Lower leg skin (tissue), 4 donors: ENCODE measurements around the gene ZNF692. TPM values are rescaled to one million over a fixed set of nuclear protein-coding genes. Genes with fewer than 3 reads are reported as not detected.

Source experiments
- DNase-seq, 2 donors: peaks; one replicate each; pipeline ENCODE4 v3.0.0-alpha.2; 2019; ENCODE audit warnings: low spot score in 2 of 2
- H3K4me3 ChIP-seq: fragments of 200-600 bp; sonication (generic); 2 replicates; pipeline ENCODE4 v1.5.1; 2017; ENCODE audit warnings: mild to moderate bottlenecking, low read depth; ENCODE audit not compliant: poor library complexity, severe bottlenecking
- CTCF ChIP-seq, 3 donors: fragments of 450-650 bp; IDR thresholded peaks; one replicate each; pipeline ENCODE4 v1.5.1; 2016; ENCODE audit warnings: antibody characterized with exemption in 3 of 3, mild to moderate bottlenecking in 3 of 3, moderate library complexity in 2 of 3
- POLR2A ChIP-seq, 2 donors: fragments of 450-650 bp; IDR thresholded peaks; one replicate each; pipeline ENCODE4 v1.6.1; 2016 to 2017; ENCODE audit warnings: antibody characterized with exemption in 2 of 2, mild to moderate bottlenecking in 1 of 2, moderate library complexity in 1 of 2
- WGBS, 2 donors: methylation state at CpG; one replicate each; pipeline ENCODE4 v1.1.5; 2018; 5-methylcytosine and 5-hydroxymethylcytosine counted together
- intact Hi-C: fragments of 100-400 bp; cut with DNase I; formaldehyde crosslinking; loops from one replicate; pipeline ENCODE4 v1.15.0; 2023; ENCODE audit warnings: low total_unique reads
- total RNA-seq, 4 donors: library from RNA; depleted of rRNA; stranded (reverse); fragments of >200 nt; gene quantifications; one replicate each; pipeline ENCODE4 v1.1.0, GENCODE V29; 2016

The ZNF692 gene
- total RNA-seq, 4 donors from 2014 or later = 46.3 to 90.2 (median 65.2) TPM

DNA sequence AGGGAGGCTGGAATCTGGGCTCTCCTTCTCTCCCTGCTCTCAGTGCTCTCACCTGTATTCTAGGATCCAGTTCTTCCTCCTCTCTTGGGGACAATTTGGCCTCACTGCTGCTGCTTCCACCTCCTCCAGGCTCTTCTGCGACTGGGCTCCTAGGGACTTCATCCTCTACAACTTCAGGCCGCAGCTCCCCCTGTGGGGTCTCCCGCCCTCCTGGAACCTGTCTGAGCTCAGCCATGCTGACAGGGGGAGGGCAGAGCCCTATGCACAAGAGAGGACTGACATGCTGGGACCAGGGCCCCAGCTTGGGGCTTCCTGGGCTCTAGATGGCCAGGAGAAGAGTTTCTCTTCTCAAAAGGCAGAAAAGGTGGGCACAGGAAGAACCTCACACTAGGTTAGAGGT lies 34.2 kb downstream of the ZNF692 start:
- DNase-seq = peak in 1 of 2 donors; percentile 80
- WGBS, 2 donors = 96 to 97% methylated on average over 3 of the region's 3 CpGs
- intact Hi-C loops = no loop called here

GRCh38 chr1:248824301-248824700 lies 34.6 kb downstream of the ZNF692 start:
- no peak overlapping the region for H3K4me3 ChIP-seq
- peak in 1 of 2 donors; percentile 70 for DNase-seq
- intact Hi-C loops = no loop called here
- TF ChIP-seq CTCF (IDR thresholded peaks at IDR 0.05) (no peak), POLR2A (IDR thresholded peaks at IDR 0.05) (no peak)
- WGBS, 2 donors = 86 to 100% methylated on average over 1 of the region's 1 CpG

More for the DNA sequence above, 34.2 kb downstream of the ZNF692 start:
- TF ChIP-seq POLR2A (IDR thresholded peaks at IDR 0.05) (no peak), CTCF (IDR thresholded peaks at IDR 0.05) (no peak)
- H3K4me3 ChIP-seq = peak overlapping the region; percentile 86

- TF ChIP-seq POLR2A (IDR thresholded peaks at IDR 0.05) (no peak), CTCF (IDR thresholded peaks at IDR 0.05) (no peak)
- WGBS, 2 donors = 81 to 93% methylated on average over 2 of the region's 2 CpGs
- intact Hi-C loops = no loop called here
- DNase-seq = peak in 1 of 2 donors; percentile 56
- no peak overlapping the region for H3K4me3 ChIP-seq
These were observed 35.3 kb downstream of the ZNF692 start for GRCh38 chr1:248823517-248824001.

- WGBS, 2 donors = 85 to 87% methylated on average over 15 of the region's 15 CpGs
- intact Hi-C loops = no loop called here
- DNase-seq = peak; percentile 11 to 52
- TF ChIP-seq CTCF (IDR thresholded peaks at IDR 0.05) = no peak
- no peak for TF ChIP-seq POLR2A (IDR thresholded peaks at IDR 0.05)
- H3K4me3 ChIP-seq = no peak overlapping the region
These were observed 36.5 kb downstream of the ZNF692 start for GRCh38 chr1:248822148-248823032.

GRCh38 chr1:248821641-248822040 lies 37.2 kb downstream of the ZNF692 start:
- no peak overlapping the region for H3K4me3 ChIP-seq
- peak; percentile 10 to 61 for DNase-seq
- intact Hi-C loops = no loop called here
- TF ChIP-seq POLR2A (IDR thresholded peaks at IDR 0.05) = no peak
- TF ChIP-seq CTCF (IDR thresholded peaks at IDR 0.05) = no peak
- 87 to 91% methylated on average over 7 of the region's 7 CpGs for WGBS, 2 donors
